IMR-90 (cell line): Measurements from ENCODE around the gene RSPH3. TPM values are rescaled to one million over a fixed set of nuclear protein-coding genes. Genes with fewer than 3 reads are reported as not detected.

Source experiments
- ATAC-seq: fragments of 200-7000 bp; cut with Tn5 transposase; 2 replicates; pipeline ENCODE4 v1.9.1; 2020; ENCODE audit warnings: low read depth, mild to moderate bottlenecking, moderate library complexity
- BruUV-seq: library from RNA; stranded (reverse); fragments of 400-500 nt; replicated peaks from 2 replicates; lab custom pipeline; 2021; lab: Mats Ljungman, UMichigan
- CTCF ChIA-PET: fragments of 300-600 bp; formaldehyde crosslinking; extraction: SDS; loops from one replicate; lab custom pipeline; 2021; ENCODE audit warnings: antibody characterized with exemption; lab: Yijun Ruan, JAX
- POLR2A ChIA-PET: fragments of 300-600 bp; sonication (Branson Sonifier 250); formaldehyde crosslinking; loops from one replicate; lab custom pipeline; 2022; ENCODE audit warnings: antibody characterized with exemption; ENCODE audit not compliant: unreplicated experiment; lab: Charles Lee
- DNase-seq: peaks from one replicate; pipeline ENCODE4 v3.0.0; 2013
- H2AFZ ChIP-seq: replicated peaks from 2 replicates; pipeline ENCODE3; 2013; ENCODE audit warnings: low read length, mild to moderate bottlenecking; ENCODE audit not compliant: poor library complexity
- H2AK5ac ChIP-seq: 2 replicates; pipeline ENCODE4 v1.6.1; 2013; ENCODE audit warnings: low read depth, low read length, inconsistent platforms
- H2AK9ac ChIP-seq: replicated peaks from 2 replicates; pipeline ENCODE3; 2013; ENCODE audit warnings: mild to moderate bottlenecking, low read depth, low read length, moderate library complexity; ENCODE audit not compliant: poor library complexity
- H2BK120ac ChIP-seq: 2 replicates; pipeline ENCODE4 v1.6.1; 2013; ENCODE audit warnings: low read depth, low read length, inconsistent platforms
- H2BK15ac ChIP-seq: 3 replicates; pipeline ENCODE4 v1.6.1; 2013; ENCODE audit warnings: low read depth, low read length, inconsistent platforms
- H2BK20ac ChIP-seq: 2 replicates; pipeline ENCODE4 v1.6.1; 2013; ENCODE audit warnings: low read depth, mild to moderate bottlenecking, inconsistent platforms, low read length, moderate library complexity
- H2BK5ac ChIP-seq: 2 replicates; pipeline ENCODE4 v1.6.1; 2013; ENCODE audit warnings: mild to moderate bottlenecking, low read depth, low read length, inconsistent platforms; ENCODE audit not compliant: poor library complexity, severe bottlenecking
- H3K14ac ChIP-seq: replicated peaks from 2 replicates; pipeline ENCODE4 v1.6.1; 2013; ENCODE audit warnings: low read depth, low read length, inconsistent platforms
- H3K18ac ChIP-seq: 2 replicates; pipeline ENCODE4 v1.6.1; 2013; ENCODE audit warnings: low read depth, low read length, control low read depth
- H3K23ac ChIP-seq: 2 replicates; pipeline ENCODE4 v1.6.1; 2013; ENCODE audit warnings: low read depth, low read length, inconsistent platforms
- H3K27ac ChIP-seq: 2 replicates; pipeline ENCODE4 v1.5.1; 2013; ENCODE audit warnings: mild to moderate bottlenecking, control low read depth, low read length; ENCODE audit not compliant: insufficient read depth
- H3K27me3 ChIP-seq: 2 replicates; pipeline ENCODE4 v1.6.1; 2013; ENCODE audit warnings: low read length; ENCODE audit not compliant: control insufficient read depth, insufficient read depth
- H3K36me3 ChIP-seq: 2 replicates; pipeline ENCODE4 v1.6.1; 2013; ENCODE audit warnings: low read length, mixed read lengths; ENCODE audit not compliant: control insufficient read depth, insufficient read depth
- H3K4ac ChIP-seq: 2 replicates; pipeline ENCODE4 v1.6.1; 2013; ENCODE audit warnings: low read depth, low read length, inconsistent platforms
- H3K4me1 ChIP-seq: 2 replicates; pipeline ENCODE4 v1.6.1; 2013; ENCODE audit warnings: low read length, mixed read lengths; ENCODE audit not compliant: control insufficient read depth, insufficient read depth
- H3K4me2 ChIP-seq: 2 replicates; pipeline ENCODE4 v1.6.1; 2013; ENCODE audit warnings: low read depth, mild to moderate bottlenecking, control low read depth, low read length, moderate library complexity
- H3K4me3 ChIP-seq: 2 replicates; pipeline ENCODE4 v1.5.1; 2013; ENCODE audit warnings: low read depth, mild to moderate bottlenecking, control low read depth, low read length, moderate library complexity; ENCODE audit not compliant: insufficient read depth
- H3K56ac ChIP-seq: 2 replicates; pipeline ENCODE4 v1.6.1; 2013; ENCODE audit warnings: low read length, inconsistent platforms; ENCODE audit not compliant: insufficient read depth; ENCODE audit errors: extremely low read depth
- H3K79me1 ChIP-seq, 2 experiments: 2 replicates each; pipeline ENCODE4 v1.6.1; 2013; ENCODE audit warnings: low read length in 2 of 2, inconsistent platforms in 1 of 2, low read depth in 1 of 2
- H3K9ac ChIP-seq: 2 replicates; pipeline ENCODE4 v1.6.1; 2013; ENCODE audit warnings: low read depth, low read length, control low read depth
- H3K9me1 ChIP-seq: 2 replicates; pipeline ENCODE4 v1.6.1; 2013; ENCODE audit warnings: low read length, inconsistent platforms; ENCODE audit not compliant: insufficient read depth
- H3K9me3 ChIP-seq: 2 replicates; pipeline ENCODE4 v1.6.1; 2013; ENCODE audit warnings: low read length; ENCODE audit not compliant: control insufficient read depth, insufficient read depth
- H4K20me1 ChIP-seq: 2 replicates; pipeline ENCODE4 v1.6.1; 2013; ENCODE audit warnings: low read length, inconsistent platforms; ENCODE audit not compliant: insufficient read depth
- H4K5ac ChIP-seq: 2 replicates; pipeline ENCODE4 v1.6.1; 2013; ENCODE audit warnings: mild to moderate bottlenecking, low read depth, low read length, control low read depth
- H4K8ac ChIP-seq, 2 experiments: 2 replicates each; pipeline ENCODE4 v1.6.1; 2013; ENCODE audit warnings: low read depth in 2 of 2, low read length in 2 of 2, control low read depth in 1 of 2, inconsistent platforms in 1 of 2
- H4K91ac ChIP-seq: 2 replicates; pipeline ENCODE4 v1.6.1; 2013; ENCODE audit warnings: low read depth, low read length, inconsistent platforms; ENCODE audit not compliant: insufficient read depth
- MXI1 ChIP-seq: IDR thresholded peaks from 2 replicates; pipeline ENCODE4 v1.6.1; 2012; ENCODE audit warnings: low read depth, mild to moderate bottlenecking, low read length, moderate library complexity, borderline replicate concordance
- WGBS, 2 experiments: methylation state at CpG; one replicate each; pipeline versions ENCODE4 v1.1.5 to v1.1.7; 2013; ENCODE audit warnings: missing lambda C conversion rate in 2 of 2; ENCODE audit not compliant: insufficient read length in 1 of 2; ENCODE audit errors: extremely low coverage in 2 of 2; 5-methylcytosine and 5-hydroxymethylcytosine counted together
- dilution Hi-C: fragments of 300-500 bp; cut with HindIII; formaldehyde crosslinking; loops from one replicate; pipeline ENCODE4 v1.14.3; 2018; ENCODE audit warnings: low sequenced_read_pairs; ENCODE audit not compliant: unreplicated experiment
- in situ Hi-C: fragments of 300-500 bp; cut with MboI; formaldehyde crosslinking; loops from 3 replicates; pipeline ENCODE4 v1.14.3; 2019; ENCODE audit warnings: low sequenced_read_pairs, inconsistent platforms, mixed read lengths
- intact Hi-C: fragments of 100-400 bp; cut with micrococcal nuclease; formaldehyde crosslinking; loops from 2 replicates; pipeline ENCODE4 v1.10.0; 2022
- polyA plus RNA-seq, 3 experiments: library from polyadenylated mRNA; depleted of rRNA; stranded (reverse); fragments of >200 nt; gene quantifications; 2 replicates each; pipeline ENCODE4 v1.2.3, GENCODE V29; 2012; ENCODE audit warnings: low replicate concordance in 1 of 3
- total RNA-seq: library from RNA; depleted of rRNA; stranded (reverse); fragments of >200 nt; gene quantifications from 2 replicates; pipeline ENCODE4 v1.2.3, GENCODE V29; 2012

The RSPH3 gene
- total and polyA plus RNA-seq, 2 of the 4 experiments (the other 2 are of a cell fraction): 1.7 to 3.0 TPM

- no peak overlapping the region for H2BK20ac ChIP-seq
- no peak overlapping the region for H2BK15ac ChIP-seq
- no peak overlapping the region for H3K4ac ChIP-seq
- H3K27ac ChIP-seq: no peak overlapping the region
- no peak overlapping the region for H3K4me3 ChIP-seq
- POLR2A ChIA-PET: no interaction called here
- intact Hi-C loops (no loop called here), dilution Hi-C loops (no loop called here), in situ Hi-C loops (loop anchor here (10.0 kb wide), 1 partner anchor 745 kb away; no protein-coding TSS in a partner anchor)
- no peak overlapping the region for H3K23ac ChIP-seq
- H3K4me1 ChIP-seq: no peaks in the 10 kb centered on the region
- H3K79me1 ChIP-seq: no peaks in the 10 kb centered on the region
- no peak overlapping the region for H2AK9ac ChIP-seq
- no peak overlapping the region for H4K8ac ChIP-seq
- H4K20me1 ChIP-seq: no peaks in the 10 kb centered on the region
- WGBS, 2 experiments: 65% methylated on average over 2 of the region's 2 CpGs; no CpG with 5 or more reads in 1 of the 2 experiments
- no peak overlapping the region for H2BK5ac ChIP-seq
- no TSS peak for BruUV-seq
- no peak overlapping the region for H2AK5ac ChIP-seq
- H3K9ac ChIP-seq: no peak overlapping the region
- no peak overlapping the region for H3K56ac ChIP-seq
- H3K27me3 ChIP-seq: no peaks in the 10 kb centered on the region
- H3K9me3 ChIP-seq: no peaks in the 10 kb centered on the region
- no peak overlapping the region for H3K4me2 ChIP-seq
- H4K5ac ChIP-seq: no peak overlapping the region
- CTCF ChIA-PET: no interaction called here
- no peak overlapping the region for H2AFZ ChIP-seq
- H3K36me3 ChIP-seq: no peaks in the 10 kb centered on the region
- H3K9me1 ChIP-seq: no peaks in the 10 kb centered on the region
- ATAC-seq (no peak), DNase-seq (no peak)
- H3K18ac ChIP-seq: no peak overlapping the region
- no peak overlapping the region for H2BK120ac ChIP-seq
- H3K14ac ChIP-seq: no peak overlapping the region
- no peak overlapping the region for H4K91ac ChIP-seq
- no peak for TF ChIP-seq MXI1
Observed at GRCh38 chr6:158960026-158960425, 40.0 kb downstream of the RSPH3 start.
